ENCODE measurements around the gene HEPHL1.

GRCh38 chr11:94027210-94027609 lies 6.1 kb downstream of the HEPHL1 start:
- TF ChIP-seq CTCF (IDR thresholded peaks at IDR 0.05) (no peak), ZFX (IDR thresholded peaks at IDR 0.05; ENCODE audit: borderline replicate concordance) (no peak)
